IMR-90 (cell line): ENCODE results near the gene TRIM5. TPM values are rescaled to one million over a fixed set of nuclear protein-coding genes. Genes with fewer than 3 reads are reported as not detected.

ENCODE experiments used
- MAZ ChIP-seq: IDR thresholded peaks from 2 replicates; pipeline ENCODE4 v1.6.1; 2012; ENCODE audit warnings: low read depth, mild to moderate bottlenecking, low read length, improper control_type of control experiment, moderate library complexity, borderline replicate concordance
- polyA plus RNA-seq, 3 experiments: library from polyadenylated mRNA; depleted of rRNA; stranded (reverse); fragments of >200 nt; gene quantifications; 2 replicates each; pipeline ENCODE4 v1.2.3, GENCODE V29; 2012; ENCODE audit warnings: low replicate concordance in 1 of 3
- total RNA-seq: library from RNA; depleted of rRNA; stranded (reverse); fragments of >200 nt; gene quantifications from 2 replicates; pipeline ENCODE4 v1.2.3, GENCODE V29; 2012; rRNA removed

The TRIM5 gene
- total and polyA plus RNA-seq, 2 of the 4 experiments (the other 2 are of a cell fraction) = 32.6 to 49.1 TPM

- TF ChIP-seq MAZ = no peak
Observed at GRCh38 chr11:5618807-5619206, 66.1 kb downstream of the TRIM5 start (continued).

Other genes with a start within 250 kb of the TRIM5 start
- not detected in 2 replicates for gene OR51I1, start 243.6 kb downstream of the TRIM5 start, total RNA-seq
- gene OR51I1, start 243.6 kb downstream of the TRIM5 start, polyA plus RNA-seq (2012; rRNA removed) = not detected in 2 replicates
- not detected in 2 replicates for gene OR51I2, start 235.8 kb downstream of the TRIM5 start, total RNA-seq
- not detected in 2 replicates for gene OR51I2, start 235.8 kb downstream of the TRIM5 start, polyA plus RNA-seq (2012; rRNA removed)
- gene OR52D1, start 196.4 kb downstream of the TRIM5 start, total RNA-seq = not detected in 2 replicates
- not detected in 2 replicates for gene OR52D1, start 196.4 kb downstream of the TRIM5 start, polyA plus RNA-seq (2012; rRNA removed)
- not detected in 2 replicates for gene UBQLN3, start 175.1 kb downstream of the TRIM5 start, total RNA-seq
- gene UBQLN3, start 175.1 kb downstream of the TRIM5 start, polyA plus RNA-seq (2012; rRNA removed) = not detected in 2 replicates
- 0.18 TPM in 1 of 2 replicates, not detected in the other for gene UBQLNL, start 168.4 kb downstream of the TRIM5 start, total RNA-seq
- gene UBQLNL, start 168.4 kb downstream of the TRIM5 start, polyA plus RNA-seq (2012; rRNA removed) = 0.47 and 0.48 TPM in 2 replicates
- gene OR52H1, start 136.5 kb downstream of the TRIM5 start, total RNA-seq = 0.18 and 0.28 TPM in 2 replicates
- not detected in 2 replicates for gene OR52H1, start 136.5 kb downstream of the TRIM5 start, polyA plus RNA-seq (2012; rRNA removed)
- gene OR52B6, start 104.2 kb downstream of the TRIM5 start, total RNA-seq = not detected in 2 replicates
- not detected in 2 replicates for gene OR52B6, start 104.2 kb downstream of the TRIM5 start, polyA plus RNA-seq (2012; rRNA removed)
- 3.9 and 5.0 TPM in 2 replicates for gene TRIM6, start 88.4 kb downstream of the TRIM5 start, total RNA-seq
- 3.7 and 4.7 TPM in 2 replicates for gene TRIM6, start 88.4 kb downstream of the TRIM5 start, polyA plus RNA-seq (2012; rRNA removed)
- 8.6 and 12.5 TPM in 2 replicates for gene TRIM34, start 60.1 kb downstream of the TRIM5 start, total RNA-seq
- gene TRIM34, start 60.1 kb downstream of the TRIM5 start, polyA plus RNA-seq (2012; rRNA removed) = 5.3 and 6.1 TPM in 2 replicates
- 39.4 and 46.8 TPM in 2 replicates for gene TRIM22, start 4.7 kb upstream of the TRIM5 start, total RNA-seq
- gene TRIM22, start 4.7 kb upstream of the TRIM5 start, polyA plus RNA-seq (2012; rRNA removed) = 30.4 and 43.6 TPM in 2 replicates
- gene OR56B1, start 51.4 kb upstream of the TRIM5 start, total RNA-seq = not detected in 2 replicates
- not detected in 2 replicates for gene OR56B1, start 51.4 kb upstream of the TRIM5 start, polyA plus RNA-seq (2012; rRNA removed)
- gene OR52N4, start 69.2 kb upstream of the TRIM5 start, total RNA-seq = not detected in 2 replicates
- not detected in 2 replicates for gene OR52N4, start 69.2 kb upstream of the TRIM5 start, polyA plus RNA-seq (2012; rRNA removed)
- gene OR52N5, start 98.3 kb upstream of the TRIM5 start, total RNA-seq = not detected in 2 replicates
- gene OR52N5, start 98.3 kb upstream of the TRIM5 start, polyA plus RNA-seq (2012; rRNA removed) = not detected in 2 replicates
- gene OR52N1, start 106.2 kb upstream of the TRIM5 start, total RNA-seq = not detected in 2 replicates
- gene OR52N1, start 106.2 kb upstream of the TRIM5 start, polyA plus RNA-seq (2012; rRNA removed) = not detected in 2 replicates
- not detected in 2 replicates for gene OR52N2, start 123.8 kb upstream of the TRIM5 start, total RNA-seq
- not detected in 2 replicates for gene OR52N2, start 123.8 kb upstream of the TRIM5 start, polyA plus RNA-seq (2012; rRNA removed)
- not detected in 2 replicates for gene OR52E6, start 156.8 kb upstream of the TRIM5 start, total RNA-seq
- not detected in 2 replicates for gene OR52E6, start 156.8 kb upstream of the TRIM5 start, polyA plus RNA-seq (2012; rRNA removed)
- not detected in 2 replicates for gene OR52E8, start 172.6 kb upstream of the TRIM5 start, total RNA-seq
- not detected in 2 replicates for gene OR52E8, start 172.6 kb upstream of the TRIM5 start, polyA plus RNA-seq (2012; rRNA removed)
- gene OR52E4, start 195.6 kb upstream of the TRIM5 start, total RNA-seq = not detected in 2 replicates
- gene OR52E4, start 195.6 kb upstream of the TRIM5 start, polyA plus RNA-seq (2012; rRNA removed) = not detected in 2 replicates
- not detected in 2 replicates for gene OR52E5, start 208.1 kb upstream of the TRIM5 start, total RNA-seq
- gene OR52E5, start 208.1 kb upstream of the TRIM5 start, polyA plus RNA-seq (2012; rRNA removed) = not detected in 2 replicates